Lung (tissue), 12 donors: ENCODE data around the gene CLDN34. TPM values are rescaled to one million over a fixed set of nuclear protein-coding genes. Genes with fewer than 3 reads are reported as not detected.
A peak's percentile ranks its signal among the peaks of the same experiment; 100 is the strongest.

Experiments
- ATAC-seq: fragments of 200-7000 bp; cut with Tn5 transposase; one replicate; pipeline ENCODE4 v1.9.1; 2020; ENCODE audit warnings: moderate number of reproducible peaks; ENCODE audit not compliant: insufficient read depth, low FRiP score
- DNase-seq, 3 donors: peaks; one replicate each; pipeline ENCODE4 v3.0.0-alpha.2; 2013 to 2017
- H3K27ac ChIP-seq, 2 donors: one replicate each; pipeline ENCODE4 v1.5.1; 2013; ENCODE audit warnings: mild to moderate bottlenecking in 2 of 2, moderate library complexity in 2 of 2, control low read depth in 1 of 2, inconsistent platforms in 1 of 2, low read depth in 1 of 2, low read length in 1 of 2
- H3K27me3 ChIP-seq, 3 donors: one replicate each; pipeline ENCODE4 v1.5.1; 2013; ENCODE audit warnings: low read length in 2 of 3; ENCODE audit not compliant: control insufficient read depth in 3 of 3, insufficient read depth in 3 of 3
- H3K36me3 ChIP-seq, 4 donors: one replicate each; pipeline ENCODE4 v1.5.1; 2013; ENCODE audit warnings: low read length in 4 of 4, mild to moderate bottlenecking in 1 of 4, moderate library complexity in 1 of 4; ENCODE audit not compliant: control insufficient read depth in 4 of 4, insufficient read depth in 4 of 4
- H3K4me1 ChIP-seq, 5 donors: one replicate each; pipeline ENCODE4 v1.5.1; 2013; ENCODE audit warnings: low read length in 5 of 5, mild to moderate bottlenecking in 2 of 5, moderate library complexity in 1 of 5; ENCODE audit not compliant: control insufficient read depth in 5 of 5, insufficient read depth in 5 of 5
- H3K4me3 ChIP-seq: one replicate; pipeline ENCODE4 v1.5.1; 2013; ENCODE audit warnings: mild to moderate bottlenecking, control low read depth, moderate library complexity
- H3K9ac ChIP-seq, 2 donors: one replicate each; pipeline ENCODE4 v1.5.1; 2013; ENCODE audit warnings: low read length in 2 of 2, control low read depth in 1 of 2; ENCODE audit not compliant: insufficient read depth in 1 of 2
- H3K9me3 ChIP-seq, 4 donors: one replicate each; pipeline ENCODE4 v1.5.1; 2013; ENCODE audit warnings: low read length in 3 of 4, mild to moderate bottlenecking in 1 of 4, moderate library complexity in 1 of 4; ENCODE audit not compliant: control insufficient read depth in 4 of 4, insufficient read depth in 3 of 4
- CTCF ChIP-seq: IDR thresholded peaks from 2 replicates; pipeline ENCODE4 v1.5.1; 2012; ENCODE audit warnings: mild to moderate bottlenecking; ENCODE audit errors: control extremely low read depth, extremely low read depth
- WGBS, 2 donors: extraction: QIAGEN DNeasy Blood & Tissue Kit; methylation state at CpG; one replicate each; pipeline ENCODE4 v1.1.7; 2013; 5-methylcytosine and 5-hydroxymethylcytosine counted together
- polyA plus RNA-seq, 2 donors: library from polyadenylated mRNA; stranded (reverse); fragments of 200-250 nt; gene quantifications; one replicate each; pipeline ENCODE4 v1.2.1, GENCODE V29; 2013
- total RNA-seq, 2 donors: library from RNA; depleted of rRNA in 1 of 2; stranded (reverse); fragments of >200 nt in 1 of 2; gene quantifications; one replicate each; pipeline ENCODE4 v1.2.1, GENCODE V29; 2014 to 2021
- donor health status: control.
- donor health status: control.
- donor health status: Bipolar disorder and iron deficiency.
- donor health status: healthy.
- donor health status: DM: yes; HTN: yes; CAD: no.

Gene CLDN34
- total and polyA plus RNA-seq, 4 donors = 0.18 to 1.3 (median 0.34) TPM; not detected in 1

DNA sequence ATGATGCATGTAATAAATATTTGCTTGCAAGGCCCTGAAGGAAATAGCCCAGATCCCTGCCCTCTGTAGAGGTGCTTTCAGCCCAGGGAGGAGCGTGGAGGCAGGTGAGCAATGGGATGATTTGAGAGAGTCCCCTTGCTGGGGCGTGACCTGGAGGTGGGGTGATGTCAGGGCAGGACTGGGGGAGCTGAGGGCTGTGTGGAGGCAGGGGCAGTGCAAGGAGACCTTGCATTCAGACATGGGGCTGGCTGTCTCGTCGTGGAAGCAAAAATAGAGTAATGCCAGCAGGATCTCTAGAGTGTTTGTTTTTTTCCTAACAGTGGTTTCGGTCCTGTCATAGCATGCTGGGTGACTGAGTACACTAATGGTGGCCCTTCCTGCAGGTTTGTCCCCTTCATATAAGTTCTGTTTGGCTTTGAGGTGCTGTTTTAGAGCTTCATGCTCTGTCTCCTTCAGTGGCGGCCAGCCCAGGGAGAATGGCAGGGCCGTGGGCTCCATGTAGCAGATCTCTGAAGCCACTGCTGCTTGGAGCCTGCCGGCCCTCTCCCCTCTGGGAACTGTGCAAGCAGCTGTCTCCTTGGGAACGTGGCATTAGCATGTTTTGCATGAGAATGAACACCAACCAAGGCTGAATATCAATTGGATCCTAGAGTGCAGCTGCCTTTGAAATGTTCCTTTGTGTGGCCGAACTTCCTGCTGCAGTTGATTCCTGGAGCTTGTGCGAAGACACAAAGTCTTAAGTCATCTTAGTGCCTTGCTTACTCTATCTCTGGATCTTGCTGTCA, 39.3 kb upstream of the CLDN34 start:
- Histone ChIP-seq H3K4me3 (no peak overlapping the region), H3K36me3 (no peaks in the 10 kb centered on the region), H3K4me1 (peaks cover 0 to 11% (median 0%) of the 10 kb centered on the region in 5 donors), H3K27me3 (peaks cover 0 to 5% (median 4%) of the 10 kb centered on the region in 3 donors), H3K9me3 (peaks cover 0 to 5% (median 0%) of the 10 kb centered on the region in 4 donors), H3K27ac (no peak overlapping the region), H3K9ac (no peak overlapping the region)
- DNase-seq (peak; percentile 26 to 50 (median 44)), ATAC-seq (no peak)
- TF ChIP-seq CTCF = no peak
- WGBS, 2 donors = 43 to 77% methylated on average over 8 to 11 of the region's 11 CpGs

GRCh38 chrX:9935436-9935835, 31.7 kb upstream of the CLDN34 start:
- peaks cover 0 to 2% (median 0%) of the 10 kb centered on the region in 3 donors for H3K27me3 ChIP-seq
- no peak overlapping the region for H3K27ac ChIP-seq
- no peak overlapping the region for H3K4me3 ChIP-seq
- peaks cover 0 to 4% (median 4%) of the 10 kb centered on the region in 4 donors for H3K36me3 ChIP-seq
- WGBS, 2 donors = 82 to 100% methylated on average over 3 of the region's 3 CpGs
- no peak overlapping the region for H3K9ac ChIP-seq
- no peak for TF ChIP-seq CTCF
- DNase-seq (no peak), ATAC-seq (no peak)
- peaks cover 0 to 7% (median 0%) of the 10 kb centered on the region in 4 donors for H3K9me3 ChIP-seq
- no peaks in the 10 kb centered on the region for H3K4me1 ChIP-seq

- ATAC-seq = no peak
Observed at GRCh38 chrX:9937761-9938160, 29.4 kb upstream of the CLDN34 start.

More at GRCh38 chrX:9937761-9938160, 29.4 kb upstream of the CLDN34 start:
- whole genome bisulfite sequencing, 2 donors = 79 to 94% methylated on average over 8 of the region's 8 CpGs
- Histone ChIP-seq H3K4me3 (no peak overlapping the region), H3K9me3 (peaks cover 0 to 5% (median 0%) of the 10 kb centered on the region in 4 donors), H3K9ac (no peak overlapping the region), H3K27me3 (peaks cover 0 to 5% (median 0%) of the 10 kb centered on the region in 3 donors), H3K4me1 (no peaks in the 10 kb centered on the region), H3K36me3 (peaks cover 0 to 9% (median 7%) of the 10 kb centered on the region in 4 donors), H3K27ac (no peak overlapping the region)
- DNase-seq = no peak
- TF ChIP-seq CTCF = no peak
